HUES6 (cell line): ENCODE results near the gene ATXN1.
A peak's percentile ranks its signal among the peaks of the same experiment; 100 is the strongest.

Experiments used
- H3K27ac ChIP-seq: 2 replicates; pipeline ENCODE4 v1.7.0; 2013; ENCODE audit warnings: low read depth, mild to moderate bottlenecking, low read length, inconsistent platforms
- H3K27me3 ChIP-seq: 2 replicates; pipeline ENCODE4 v1.6.1; 2013; ENCODE audit warnings: low read length; ENCODE audit not compliant: control insufficient read depth, insufficient read depth
- H3K36me3 ChIP-seq: 2 replicates; pipeline ENCODE4 v1.6.1; 2013; ENCODE audit warnings: low read length; ENCODE audit not compliant: control insufficient read depth, insufficient read depth
- H3K4me1 ChIP-seq: 2 replicates; pipeline ENCODE4 v1.6.1; 2013; ENCODE audit warnings: low read length; ENCODE audit not compliant: control insufficient read depth, insufficient read depth
- H3K4me3 ChIP-seq: 2 replicates; pipeline ENCODE4 v1.5.1; 2013; ENCODE audit warnings: low read depth, low read length
- H3K9ac ChIP-seq: one replicate; pipeline ENCODE4 v1.6.1; 2013; ENCODE audit warnings: mild to moderate bottlenecking, low read length
- H3K9me3 ChIP-seq: 2 replicates; pipeline ENCODE4 v1.6.1; 2013; ENCODE audit warnings: low read depth, low read length; ENCODE audit not compliant: control insufficient read depth, insufficient read depth

ATXN1 gene

DNA sequence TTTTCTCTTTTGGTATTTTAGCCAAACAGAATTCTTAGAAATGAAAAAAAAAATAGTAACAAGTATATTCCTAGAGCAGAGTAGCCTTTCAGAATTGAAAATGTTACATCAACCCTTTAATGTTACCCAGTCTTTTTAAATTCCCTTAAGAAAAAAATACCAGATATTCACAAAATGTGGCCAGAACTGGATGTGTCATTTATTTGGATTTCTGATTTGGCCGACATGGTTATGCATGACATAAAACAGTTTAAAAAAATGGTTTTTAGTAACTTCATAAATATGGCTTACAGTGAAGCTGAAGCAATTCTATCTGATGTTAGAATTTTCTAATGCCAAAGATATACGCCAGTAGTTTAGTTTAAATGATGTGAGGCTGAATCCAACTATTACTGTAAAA lies 112.0 kb downstream of the ATXN1 start:
- Histone ChIP-seq H3K9me3 (no peaks in the 10 kb centered on the region), H3K4me1 (peaks cover 7% of the 10 kb centered on the region; the same call in 1 of the 2 replicates), H3K27ac (no peak overlapping the region), H3K4me3 (no peak overlapping the region), H3K9ac (no peak overlapping the region), H3K36me3 (no peaks in the 10 kb centered on the region), H3K27me3 (no peaks in the 10 kb centered on the region)

GRCh38 chr6:16648003-16648402 lies 113.3 kb downstream of the ATXN1 start:
- Histone ChIP-seq H3K27ac (no peak overlapping the region), H3K27me3 (no peaks in the 10 kb centered on the region), H3K4me1 (no peaks in the 10 kb centered on the region), H3K9ac (no peak overlapping the region), H3K36me3 (no peaks in the 10 kb centered on the region), H3K9me3 (no peaks in the 10 kb centered on the region), H3K4me3 (no peak overlapping the region)

DNA sequence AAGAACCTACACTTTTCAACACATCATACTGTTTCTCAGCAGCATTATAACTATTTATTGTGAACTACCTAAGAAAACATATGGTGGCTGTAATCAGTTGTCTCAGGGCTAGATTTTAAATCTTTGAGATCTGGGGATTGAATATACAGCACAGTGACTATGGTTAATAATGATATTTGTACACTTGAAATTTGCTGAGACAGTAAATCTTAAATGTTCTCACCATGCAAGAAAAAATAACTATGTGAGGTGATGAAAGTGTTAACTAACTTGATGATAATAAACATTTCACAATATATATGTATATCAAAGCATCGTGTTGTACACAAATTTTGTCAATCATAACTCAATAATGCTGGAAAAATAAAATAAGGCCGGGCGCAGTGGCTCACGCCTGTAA lies 113.8 kb downstream of the ATXN1 start:
- Histone ChIP-seq H3K36me3 (no peaks in the 10 kb centered on the region), H3K27me3 (no peaks in the 10 kb centered on the region), H3K9ac (no peak overlapping the region), H3K4me1 (no peaks in the 10 kb centered on the region), H3K27ac (no peak overlapping the region), H3K4me3 (no peak overlapping the region), H3K9me3 (no peaks in the 10 kb centered on the region)

- Histone ChIP-seq H3K36me3 (no peaks in the 10 kb centered on the region; the same call in 1 of the 2 replicates), H3K9ac (no peak overlapping the region), H3K27me3 (no peaks in the 10 kb centered on the region), H3K4me1 (no peaks in the 10 kb centered on the region; the same call in 1 of the 2 replicates), H3K27ac (no peak overlapping the region), H3K9me3 (peaks cover 4% of the 10 kb centered on the region; the same call in 1 of the 2 replicates), H3K4me3 (no peak overlapping the region)
Measured at GRCh38 chr6:16644540-16645250, 116.6 kb downstream of the ATXN1 start.

GRCh38 chr6:16639684-16640480 lies 121.4 kb downstream of the ATXN1 start:
- Histone ChIP-seq H3K27me3 (no peaks in the 10 kb centered on the region), H3K36me3 (no peaks in the 10 kb centered on the region; the same call in 1 of the 2 replicates), H3K4me3 (no peak overlapping the region), H3K27ac (no peak overlapping the region), H3K9ac (no peak overlapping the region), H3K9me3 (peaks cover 6% of the 10 kb centered on the region; the same call in 1 of the 2 replicates), H3K4me1 (peaks cover 14% of the 10 kb centered on the region)

GRCh38 chr6:16637635-16638034 lies 123.6 kb downstream of the ATXN1 start:
- no peak overlapping the region for H3K27ac ChIP-seq
- H3K36me3 ChIP-seq: no peaks in the 10 kb centered on the region; the same call in 1 of the 2 replicates
- no peak overlapping the region for H3K9ac ChIP-seq
- peaks cover 14% of the 10 kb centered on the region for H3K4me1 ChIP-seq
- no peaks in the 10 kb centered on the region for H3K27me3 ChIP-seq
- no peak overlapping the region for H3K4me3 ChIP-seq
- H3K9me3 ChIP-seq: peaks cover 8% of the 10 kb centered on the region; the same call in 1 of the 2 replicates

DNA sequence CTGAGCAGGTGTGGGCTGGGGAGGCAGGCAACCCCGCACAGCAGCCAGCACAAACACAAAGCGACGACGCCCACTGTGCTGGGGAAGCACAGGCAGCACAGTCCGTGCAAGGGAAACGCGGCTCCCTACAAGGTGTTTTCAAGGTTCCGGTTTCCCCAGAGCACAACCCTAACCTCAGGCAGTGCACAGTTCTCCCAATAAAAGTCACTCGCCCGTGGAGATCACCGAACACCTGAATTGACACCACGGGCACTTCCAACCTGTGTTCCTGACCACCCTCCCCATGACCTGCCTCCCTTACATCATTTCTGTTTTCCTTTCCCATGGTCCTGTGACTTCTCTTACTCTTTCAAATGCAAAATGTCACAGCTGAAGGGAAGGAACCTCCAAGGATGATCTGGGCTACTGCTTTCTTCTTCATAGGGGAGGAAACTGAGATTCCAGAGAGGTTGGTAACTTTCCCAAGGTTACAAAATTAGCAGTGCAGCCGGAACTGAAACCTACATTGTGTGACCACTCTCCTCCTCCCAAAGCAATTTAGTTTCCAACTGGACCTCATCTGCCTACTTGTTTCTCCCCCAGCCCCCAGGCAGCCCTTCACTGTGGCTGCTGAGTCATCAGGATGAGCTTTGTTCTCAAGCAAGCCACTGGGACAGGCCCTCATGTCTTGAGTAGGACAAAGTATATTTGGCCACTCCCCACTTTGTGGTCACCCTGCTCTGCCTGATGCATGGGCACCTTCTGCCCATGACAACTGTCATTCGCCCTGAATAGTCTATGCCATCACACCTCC lies 125.3 kb downstream of the ATXN1 start:
- Histone ChIP-seq H3K9me3 (peaks cover 4% of the 10 kb centered on the region; the same call in 1 of the 2 replicates), H3K36me3 (no peaks in the 10 kb centered on the region; the same call in 1 of the 2 replicates), H3K27me3 (no peaks in the 10 kb centered on the region), H3K9ac (peak overlapping the region; percentile 46), H3K27ac (peak overlapping the region; percentile 22), H3K4me3 (peak overlapping the region; percentile 28), H3K4me1 (peaks cover 14% of the 10 kb centered on the region)

DNA sequence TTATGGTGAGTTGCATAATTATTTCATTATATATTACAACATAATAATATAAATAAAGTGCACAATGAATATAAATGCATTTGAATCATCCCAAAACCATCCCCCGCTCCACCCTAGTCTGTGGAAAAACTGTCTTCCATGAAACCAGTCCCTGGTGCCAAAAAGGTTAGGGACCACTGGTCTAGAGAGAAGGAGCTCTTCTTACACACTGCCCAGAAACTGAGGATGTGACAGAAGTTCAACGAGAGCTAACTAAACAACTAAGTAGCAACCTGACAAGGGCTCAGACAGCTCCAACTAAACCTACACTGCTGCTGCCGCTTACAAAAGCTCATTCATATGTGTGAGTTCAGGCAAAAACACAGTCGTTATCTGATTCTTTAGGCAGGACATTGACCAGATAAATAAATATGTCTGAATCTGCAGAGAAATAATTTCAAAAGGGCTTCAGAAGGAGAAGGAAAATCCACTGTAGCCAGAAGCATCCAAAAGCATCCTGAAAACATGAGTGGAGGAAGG lies 125.9 kb downstream of the ATXN1 start:
- Histone ChIP-seq H3K4me3 (peak overlapping the region; percentile 28), H3K4me1 (peaks cover 14% of the 10 kb centered on the region), H3K36me3 (no peaks in the 10 kb centered on the region; the same call in 1 of the 2 replicates), H3K27ac (0 out of 2 replicates have a peak overlapping the region, but pooled peaks have one; percentile 22), H3K9me3 (peaks cover 4% of the 10 kb centered on the region; the same call in 1 of the 2 replicates), H3K9ac (peak overlapping the region; percentile 46), H3K27me3 (no peaks in the 10 kb centered on the region)

- Histone ChIP-seq H3K27me3 (no peaks in the 10 kb centered on the region), H3K9ac (no peak overlapping the region), H3K9me3 (peaks cover 4% of the 10 kb centered on the region; the same call in 1 of the 2 replicates), H3K27ac (no peak overlapping the region), H3K4me3 (no peak overlapping the region), H3K4me1 (peaks cover 14% of the 10 kb centered on the region), H3K36me3 (no peaks in the 10 kb centered on the region; the same call in 1 of the 2 replicates)
Measured at GRCh38 chr6:16634855-16635254, 126.4 kb downstream of the ATXN1 start.

- Histone ChIP-seq H3K9ac (no peak overlapping the region), H3K27me3 (no peaks in the 10 kb centered on the region)
Measured at GRCh38 chr6:16633961-16634360, 127.3 kb downstream of the ATXN1 start.

More at GRCh38 chr6:16633961-16634360, 127.3 kb downstream of the ATXN1 start:
- Histone ChIP-seq H3K4me1 (peaks cover 14% of the 10 kb centered on the region), H3K36me3 (no peaks in the 10 kb centered on the region; the same call in 1 of the 2 replicates), H3K4me3 (no peak overlapping the region), H3K9me3 (peaks cover 4% of the 10 kb centered on the region; the same call in 1 of the 2 replicates), H3K27ac (no peak overlapping the region)
